NT2/D1 (cell line): Measurements from ENCODE around the gene PLA2G4A.

ENCODE experiments used
- SUZ12 ChIP-seq: IDR thresholded peaks from 2 replicates; pipeline ENCODE4 v1.6.1; 2011; ENCODE audit not compliant: insufficient read length, insufficient read depth; ENCODE audit errors: extremely low read depth
- ZNF274 ChIP-seq: IDR thresholded peaks from 2 replicates; pipeline ENCODE4 v1.6.1; 2011; ENCODE audit warnings: mild to moderate bottlenecking, low read depth, low read length

DNA sequence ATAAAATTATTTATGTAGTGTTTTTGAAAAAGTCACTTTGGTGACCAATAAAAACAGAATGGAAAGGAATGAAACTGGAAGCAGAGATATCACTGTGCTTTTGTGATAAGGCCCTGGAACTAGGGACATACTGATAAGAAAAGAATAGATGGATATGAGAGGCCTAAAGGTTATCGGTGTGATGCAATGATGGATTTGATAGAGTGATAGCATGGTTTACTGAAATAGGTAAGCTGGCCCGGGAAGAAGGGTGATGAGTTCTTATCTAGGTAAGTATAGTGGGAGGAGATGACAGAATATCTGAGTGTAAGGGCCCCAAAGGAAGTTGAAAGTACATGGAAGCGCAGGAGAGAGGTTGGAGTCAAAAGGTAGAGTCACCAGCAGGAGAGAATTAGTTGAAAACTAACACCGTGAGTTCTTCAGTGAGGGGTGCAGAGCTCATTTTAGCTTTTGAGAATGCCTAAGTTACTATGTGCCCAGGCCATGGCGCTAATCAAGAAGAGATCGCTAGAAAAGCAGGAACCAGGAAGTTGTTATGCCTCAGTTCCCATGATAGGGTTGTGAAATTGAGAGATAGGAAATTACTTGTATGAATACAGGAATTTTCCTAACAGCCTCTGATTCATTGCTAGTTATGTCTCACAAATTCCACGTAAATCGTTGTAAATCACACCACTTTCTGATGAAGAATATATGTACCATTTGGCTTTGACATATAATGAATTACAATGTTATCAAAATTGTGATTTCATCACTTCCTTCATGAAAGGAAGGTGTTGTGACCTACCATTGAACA, 115.3 kb downstream of the PLA2G4A start:
- no peak for TF ChIP-seq ZNF274
- no peak for TF ChIP-seq SUZ12
